Measurements from ENCODE around the gene HACL1.
"Not testable (repeated sequence)": the region's sequence is repeated elsewhere in the genome, so short reads cannot be mapped to it uniquely, and the experiment has no call there.

The HACL1 gene

DNA sequence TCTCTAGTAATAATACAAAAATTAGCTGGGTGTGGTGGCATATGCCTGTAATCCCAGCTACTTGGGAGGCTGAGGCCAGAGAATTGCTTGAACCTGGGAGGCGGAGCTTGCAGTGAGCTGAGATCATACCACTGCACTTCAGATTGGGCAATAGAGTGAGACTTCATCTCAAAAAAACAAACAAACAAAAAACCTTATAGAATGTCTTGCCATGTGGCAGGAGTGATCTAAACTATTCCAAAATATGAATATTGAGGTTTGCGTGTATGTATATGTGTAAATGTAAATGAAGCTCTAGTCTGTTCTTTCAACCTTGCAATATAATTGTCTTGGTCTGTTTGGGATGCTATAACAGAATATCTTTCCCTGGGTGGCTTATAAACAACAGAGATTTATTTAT is 68.8 kb downstream of the HACL1 start:
- peaks cover 11 to 55% (median 36%) of the 10 kb centered on the region in 4 experiments for H3K4me1 ChIP-seq (ENCODE audit: control extremely low read depth in 1 of 4, control insufficient read depth in 4 of 4, insufficient read depth in 4 of 4, low read length in 3 of 4)
- H3K27ac ChIP-seq (ENCODE audit: insufficient read depth in 1 of 2, low read depth in 1 of 2, low read length in 2 of 2, poor library complexity in 1 of 2, severe bottlenecking in 2 of 2); H3K9me3 ChIP-seq (ENCODE audit: control extremely low read depth in 1 of 5, control insufficient read depth in 4 of 5, insufficient read depth in 2 of 5, low read depth in 1 of 5, low read length in 4 of 5); DNase-seq; POLR2A ChIA-PET; H3K36me3 ChIP-seq (ENCODE audit: control insufficient read depth in 4 of 4, insufficient read depth in 4 of 4, low read length in 3 of 4); H3K4me3 ChIP-seq (ENCODE audit: control insufficient read depth in 1 of 7, extremely low read depth in 1 of 7, insufficient read depth in 4 of 7, low read depth in 2 of 7, low read length in 6 of 7); H3K27me3 ChIP-seq (replicated peaks in 2 of 5; ENCODE audit: control insufficient read depth in 4 of 5, insufficient read depth in 5 of 5, low read length in 4 of 5): not testable (repeated sequence)
- no CpG with 5 or more reads among the region's 2 CpGs for WGBS (ENCODE audit: insufficient coverage)
- CTCF ChIA-PET = interaction anchor here (0.9 to 2.0 kb wide), 3 partner anchors 9 to 18 kb away, joined by 3 to 7 read pairs (median 4); no protein-coding TSS in a partner anchor

DNA sequence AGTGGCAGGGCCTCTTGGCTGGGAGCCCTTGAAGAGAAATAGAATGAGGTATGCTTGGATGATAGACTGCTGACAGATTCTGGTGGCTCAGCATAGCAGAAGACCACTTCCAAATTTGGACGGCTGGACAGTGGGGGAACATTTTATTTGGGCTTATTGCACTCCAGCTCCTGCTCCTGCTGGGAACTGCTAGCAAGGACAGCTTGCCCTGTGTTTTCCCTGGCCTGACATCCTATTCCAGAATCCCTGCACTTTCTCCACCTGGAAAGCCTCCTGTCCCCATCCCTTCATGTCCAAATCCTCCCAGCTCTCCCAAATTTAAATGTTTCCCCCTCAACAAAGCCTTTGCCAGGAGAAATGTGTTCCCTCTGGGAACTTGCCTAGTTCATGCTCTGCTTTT is 70.0 kb downstream of the HACL1 start:
- POLR2A ChIA-PET = no interaction called here
- CTCF ChIA-PET = interaction anchor here (0.7 to 2.0 kb wide), 7 partner anchors 12 to 65 kb away, joined by 3 to 7 read pairs (median 4); no protein-coding TSS in a partner anchor
- 100% methylated on average over 1 of the region's 1 CpG for WGBS (ENCODE audit: insufficient coverage)

DNA sequence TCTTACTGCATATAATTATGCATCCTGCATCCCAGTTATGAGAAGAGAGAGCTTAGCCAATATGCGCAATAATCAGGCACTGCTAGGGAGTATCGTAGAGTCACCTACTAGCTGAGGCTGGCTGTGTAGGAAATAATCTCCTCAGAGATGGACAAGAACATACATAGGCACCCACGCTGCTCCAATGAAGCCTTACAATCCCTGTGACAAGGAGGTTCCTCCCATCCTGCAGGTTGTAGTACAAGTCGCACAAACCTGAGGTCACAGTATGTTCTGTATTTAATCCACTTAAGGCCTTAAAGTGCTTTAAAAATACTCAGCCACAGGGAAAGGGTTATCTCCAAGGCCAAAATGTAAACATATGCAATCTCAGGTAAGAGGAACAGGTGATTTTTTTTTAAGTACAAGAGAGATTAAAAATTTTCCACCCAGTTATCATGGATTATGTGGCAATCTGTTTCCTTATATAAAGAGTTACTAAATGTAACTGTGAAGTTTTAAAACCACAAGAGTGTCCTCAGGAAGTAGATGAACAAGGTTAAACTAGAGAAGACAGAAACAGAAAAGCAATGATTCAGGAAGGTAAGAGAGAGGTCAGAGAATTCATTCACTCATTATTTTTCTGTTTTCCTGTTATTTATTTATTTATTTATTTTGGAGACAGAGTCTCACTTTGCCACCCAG is 72.4 kb downstream of the HACL1 start:
- Histone ChIP-seq H3K4me1 (ENCODE audit: control extremely low read depth in 1 of 4, control insufficient read depth in 4 of 4, insufficient read depth in 4 of 4, low read length in 3 of 4) (peaks cover 7 to 28% (median 16%) of the 10 kb centered on the region in 4 experiments), H3K9me3 (ENCODE audit: control extremely low read depth in 1 of 5, control insufficient read depth in 4 of 5, insufficient read depth in 2 of 5, low read depth in 1 of 5, low read length in 4 of 5) (peaks cover 0 to 1% (median 0%) of the 10 kb centered on the region in 5 experiments), H3K27me3 (replicated peaks in 2 of 5; ENCODE audit: control insufficient read depth in 4 of 5, insufficient read depth in 5 of 5, low read length in 4 of 5) (no peaks in the 10 kb centered on the region), H3K27ac (ENCODE audit: insufficient read depth in 1 of 2, low read depth in 1 of 2, low read length in 2 of 2, poor library complexity in 1 of 2, severe bottlenecking in 2 of 2) (no peak overlapping the region), H3K4me3 (ENCODE audit: control insufficient read depth in 1 of 7, extremely low read depth in 1 of 7, insufficient read depth in 4 of 7, low read depth in 2 of 7, low read length in 6 of 7) (no peak overlapping the region), H3K36me3 (ENCODE audit: control insufficient read depth in 4 of 4, insufficient read depth in 4 of 4, low read length in 3 of 4) (no peaks in the 10 kb centered on the region)
- POLR2A ChIA-PET = no interaction called here
- peak in 1 of 3 donors; percentile 42 for DNase-seq
- WGBS (ENCODE audit: insufficient coverage) = 91% methylated on average over 4 of the region's 4 CpGs
- CTCF ChIA-PET = interaction anchor here (1.0 to 2.0 kb wide), 3 partner anchors 11 to 110 kb away, joined by 3 to 6 read pairs (median 3); no protein-coding TSS in a partner anchor

More for the DNA sequence above, 70.0 kb downstream of the HACL1 start:
- Histone ChIP-seq H3K27me3 (replicated peaks in 2 of 5; ENCODE audit: control insufficient read depth in 4 of 5, insufficient read depth in 5 of 5, low read length in 4 of 5) (no peaks in the 10 kb centered on the region), H3K4me3 (ENCODE audit: control insufficient read depth in 1 of 7, extremely low read depth in 1 of 7, insufficient read depth in 4 of 7, low read depth in 2 of 7, low read length in 6 of 7) (no peak overlapping the region), H3K27ac (ENCODE audit: insufficient read depth in 1 of 2, low read depth in 1 of 2, low read length in 2 of 2, poor library complexity in 1 of 2, severe bottlenecking in 2 of 2) (no peak overlapping the region), H3K4me1 (ENCODE audit: control extremely low read depth in 1 of 4, control insufficient read depth in 4 of 4, insufficient read depth in 4 of 4, low read length in 3 of 4) (peaks cover 7 to 43% (median 27%) of the 10 kb centered on the region in 4 experiments), H3K36me3 (ENCODE audit: control insufficient read depth in 4 of 4, insufficient read depth in 4 of 4, low read length in 3 of 4) (no peaks in the 10 kb centered on the region), H3K9me3 (ENCODE audit: control extremely low read depth in 1 of 5, control insufficient read depth in 4 of 5, insufficient read depth in 2 of 5, low read depth in 1 of 5, low read length in 4 of 5) (no peaks in the 10 kb centered on the region)
- no peak for DNase-seq

DNA sequence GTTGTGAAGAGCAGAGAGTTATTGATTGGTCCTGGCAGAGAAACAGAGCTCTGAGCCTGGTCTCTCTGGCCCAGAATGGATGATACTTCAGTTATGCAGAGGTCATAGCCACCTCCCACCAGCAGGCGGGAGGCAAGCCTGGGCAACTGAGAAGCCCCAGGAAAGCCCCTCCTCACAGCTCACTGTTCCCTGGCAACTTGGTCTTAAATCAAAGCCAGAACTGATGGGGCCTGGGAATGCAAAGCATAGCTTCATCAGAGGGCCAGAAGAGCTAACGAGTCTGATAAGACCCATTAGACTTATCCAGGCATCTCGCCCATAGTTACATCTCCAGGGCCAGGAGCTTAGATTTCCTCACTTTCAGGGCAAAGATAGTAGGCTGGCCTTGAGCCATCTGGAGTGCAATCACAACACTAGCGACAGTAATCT is 74.3 kb downstream of the HACL1 start:
- peak in 1 of 3 donors; percentile 38 for DNase-seq
- POLR2A ChIA-PET = no interaction called here
- no peaks in the 10 kb centered on the region for H3K27me3 ChIP-seq (replicated peaks in 2 of 5; ENCODE audit: control insufficient read depth in 4 of 5, insufficient read depth in 5 of 5, low read length in 4 of 5)
- H3K9me3 ChIP-seq (ENCODE audit: control extremely low read depth in 1 of 5, control insufficient read depth in 4 of 5, insufficient read depth in 2 of 5, low read depth in 1 of 5, low read length in 4 of 5) = peaks cover 0 to 1% (median 0%) of the 10 kb centered on the region in 5 experiments
- WGBS (ENCODE audit: insufficient coverage) = 56% methylated on average over 2 of the region's 4 CpGs
- H3K4me3 ChIP-seq (ENCODE audit: control insufficient read depth in 1 of 7, extremely low read depth in 1 of 7, insufficient read depth in 4 of 7, low read depth in 2 of 7, low read length in 6 of 7) = no peak overlapping the region
- H3K36me3 ChIP-seq (ENCODE audit: control insufficient read depth in 4 of 4, insufficient read depth in 4 of 4, low read length in 3 of 4) = no peaks in the 10 kb centered on the region
- no peak overlapping the region for H3K27ac ChIP-seq (ENCODE audit: insufficient read depth in 1 of 2, low read depth in 1 of 2, low read length in 2 of 2, poor library complexity in 1 of 2, severe bottlenecking in 2 of 2)
- CTCF ChIA-PET = interaction anchor here (0.7 to 1.5 kb wide), 5 partner anchors 14 to 120 kb away, joined by 3 to 4 read pairs (median 3); no protein-coding TSS in a partner anchor
- peaks cover 9 to 39% (median 22%) of the 10 kb centered on the region in 4 experiments for H3K4me1 ChIP-seq (ENCODE audit: control extremely low read depth in 1 of 4, control insufficient read depth in 4 of 4, insufficient read depth in 4 of 4, low read length in 3 of 4)

DNA sequence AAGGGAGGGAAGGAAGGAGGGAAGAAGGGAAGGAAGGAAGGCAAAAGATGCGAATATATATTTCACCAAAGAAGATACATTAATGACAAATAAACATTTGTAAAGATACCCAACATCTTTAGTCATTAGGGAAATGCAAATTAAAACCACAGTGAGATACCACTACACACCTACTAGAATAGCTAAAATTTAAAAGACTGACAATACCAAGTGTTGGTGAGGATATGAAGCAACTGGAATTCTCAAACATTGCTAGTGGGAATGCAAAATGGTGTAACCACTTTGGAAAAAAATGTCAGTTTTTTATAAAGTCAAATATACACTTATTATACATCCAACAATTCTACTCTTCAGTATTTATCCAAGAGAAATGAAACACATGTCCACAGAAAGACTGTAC is 75.6 kb downstream of the HACL1 start:
- POLR2A ChIA-PET = no interaction called here
- DNase-seq = no peak

DNA sequence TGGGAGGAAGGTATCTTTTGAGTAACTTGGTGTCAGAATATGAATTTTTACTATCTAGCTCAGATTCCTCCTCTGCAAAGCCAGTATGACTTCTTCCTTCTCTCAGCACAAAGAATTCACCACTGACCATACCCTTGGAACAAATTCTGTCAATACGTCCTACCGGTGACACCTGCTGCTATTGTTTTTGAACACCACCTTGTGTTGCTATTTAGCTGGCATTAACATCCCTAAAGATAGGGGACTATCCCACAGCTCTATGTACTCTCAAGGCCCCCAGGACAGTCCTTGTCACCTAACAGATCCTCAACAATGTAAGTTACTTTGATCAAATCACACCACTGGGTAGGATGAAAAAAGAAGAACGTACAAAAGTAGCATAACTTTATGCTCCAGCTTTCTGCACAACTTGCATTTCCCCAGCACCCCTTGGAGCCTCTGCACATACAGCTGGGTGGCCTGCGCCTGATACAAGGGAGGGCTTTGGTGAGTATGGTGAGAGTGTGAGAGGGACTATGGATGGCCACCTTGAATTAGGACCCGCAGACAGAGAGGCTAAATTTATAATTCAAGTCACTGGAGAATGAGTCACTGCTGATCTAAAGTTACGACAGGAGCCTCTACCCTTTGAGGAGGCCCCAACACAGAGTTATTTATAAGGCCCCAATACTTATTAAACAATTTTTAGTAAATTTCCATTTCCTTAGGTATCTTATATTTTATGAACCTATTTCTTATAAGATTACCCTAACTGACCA is 77.5 kb downstream of the HACL1 start:
- Histone ChIP-seq H3K9me3 (ENCODE audit: control extremely low read depth in 1 of 5, control insufficient read depth in 4 of 5, insufficient read depth in 2 of 5, low read depth in 1 of 5, low read length in 4 of 5) (peaks cover 0 to 1% (median 0%) of the 10 kb centered on the region in 5 experiments), H3K4me1 (ENCODE audit: control extremely low read depth in 1 of 4, control insufficient read depth in 4 of 4, insufficient read depth in 4 of 4, low read length in 3 of 4) (peaks cover 14 to 43% (median 33%) of the 10 kb centered on the region in 4 experiments), H3K27me3 (replicated peaks in 2 of 5; ENCODE audit: control insufficient read depth in 4 of 5, insufficient read depth in 5 of 5, low read length in 4 of 5) (no peaks in the 10 kb centered on the region), H3K27ac (ENCODE audit: insufficient read depth in 1 of 2, low read depth in 1 of 2, low read length in 2 of 2, poor library complexity in 1 of 2, severe bottlenecking in 2 of 2) (no peak overlapping the region), H3K36me3 (ENCODE audit: control insufficient read depth in 4 of 4, insufficient read depth in 4 of 4, low read length in 3 of 4) (no peaks in the 10 kb centered on the region), H3K4me3 (ENCODE audit: control insufficient read depth in 1 of 7, extremely low read depth in 1 of 7, insufficient read depth in 4 of 7, low read depth in 2 of 7, low read length in 6 of 7) (no peak overlapping the region)
- ChIA-PET POLR2A (no interaction called here), CTCF (interaction anchor here (0.6 to 1.6 kb wide), 5 partner anchors 12 to 116 kb away, joined by 3 to 5 read pairs (median 3); no protein-coding TSS in a partner anchor)
- WGBS (ENCODE audit: insufficient coverage) = 90% methylated on average over 4 of the region's 6 CpGs
- DNase-seq = no peak

More for the DNA sequence above, 75.6 kb downstream of the HACL1 start:
- Histone ChIP-seq H3K4me1 (ENCODE audit: control extremely low read depth in 1 of 4, control insufficient read depth in 4 of 4, insufficient read depth in 4 of 4, low read length in 3 of 4) (peaks cover 13 to 48% (median 34%) of the 10 kb centered on the region in 4 experiments), H3K36me3 (ENCODE audit: control insufficient read depth in 4 of 4, insufficient read depth in 4 of 4, low read length in 3 of 4) (no peaks in the 10 kb centered on the region), H3K27ac (ENCODE audit: insufficient read depth in 1 of 2, low read depth in 1 of 2, low read length in 2 of 2, poor library complexity in 1 of 2, severe bottlenecking in 2 of 2) (no peak overlapping the region), H3K4me3 (ENCODE audit: control insufficient read depth in 1 of 7, extremely low read depth in 1 of 7, insufficient read depth in 4 of 7, low read depth in 2 of 7, low read length in 6 of 7) (no peak overlapping the region), H3K27me3 (replicated peaks in 2 of 5; ENCODE audit: control insufficient read depth in 4 of 5, insufficient read depth in 5 of 5, low read length in 4 of 5) (no peaks in the 10 kb centered on the region), H3K9me3 (ENCODE audit: control extremely low read depth in 1 of 5, control insufficient read depth in 4 of 5, insufficient read depth in 2 of 5, low read depth in 1 of 5, low read length in 4 of 5) (peaks cover 0 to 1% (median 0%) of the 10 kb centered on the region in 5 experiments)
- no CpG with 5 or more reads among the region's 1 CpG for WGBS (ENCODE audit: insufficient coverage)
- CTCF ChIA-PET = interaction anchor here (1.3 kb wide), 1 partner anchor 8 kb away, joined by 3 read pairs; no protein-coding TSS in a partner anchor
